Measurements from ENCODE around the gene PSD2. TPM values are rescaled to one million over a fixed set of nuclear protein-coding genes. Genes with fewer than 3 reads are reported as not detected.

The PSD2 gene
- total RNA-seq, 1 experiment from 2014 or later = 0.05 TPM

GRCh38 chr5:139839232-139839815 lies 43.7 kb downstream of the PSD2 start:
- DNase-seq (ENCODE audit: low read depth, low spot score) = no peak
- intact Hi-C loops (cut with micrococcal nuclease; ENCODE audit: unreplicated experiment) = no loop called here
- CTCF ChIA-PET = no interaction called here

GRCh38 chr5:139839918-139840317 lies 44.3 kb downstream of the PSD2 start:
- no peak for ATAC-seq
- intact Hi-C loops (cut with micrococcal nuclease; ENCODE audit: unreplicated experiment) (no loop called here), in situ Hi-C loops (cut with HindIII; ENCODE audit: low pct_unique_long_range_greater_than_20kb, low sequenced_read_pairs) (no loop called here)
- BruUV-seq (replicated peaks) = no TSS peak
- POLR2A ChIA-PET = interaction anchor here (0.5 kb wide), 1 partner anchor 96 kb away, joined by 8 read pairs; no protein-coding TSS in a partner anchor
- H3K36me3 ChIP-seq (ENCODE audit: control insufficient read depth, insufficient read depth, low read length) = no peaks in the 10 kb centered on the region
- CTCF ChIA-PET = interaction anchor here (0.7 kb wide), 1 partner anchor 27 kb away, joined by 4 read pairs; no protein-coding TSS in a partner anchor
- no peak for DNase-seq (ENCODE audit: low read depth, low spot score)
- no peak overlapping the region for H3K4me3 ChIP-seq (ENCODE audit: low read depth in 2 of 2, low read length in 2 of 2)
- no peaks in the 10 kb centered on the region for H3K9me3 ChIP-seq (ENCODE audit: control insufficient read depth, insufficient read depth, low read depth, low read length)
- H3K27me3 ChIP-seq (ENCODE audit: control insufficient read depth, insufficient read depth, low read length) = no peaks in the 10 kb centered on the region
- no peaks in the 10 kb centered on the region for H3K4me1 ChIP-seq (ENCODE audit: control insufficient read depth, insufficient read depth, low read length)
- no peak overlapping the region for H3K27ac ChIP-seq (ENCODE audit: low read length)
- no peak for TF ChIP-seq POLR2AphosphoS5 (IDR thresholded peaks at IDR 0.05; ENCODE audit: low read depth, low read length)
- no peak for TF ChIP-seq REST (IDR thresholded peaks at IDR 0.05; ENCODE audit: insufficient read depth in 1 of 2, low read depth in 2 of 2, low read length in 1 of 2)
- no peak for TF ChIP-seq TCF7L2 (IDR thresholded peaks at IDR 0.05; ENCODE audit: low read depth, low read length)
- TF ChIP-seq SIN3A (IDR thresholded peaks at IDR 0.05; ENCODE audit: borderline replicate concordance, insufficient read depth, low read depth, low read length) = no peak
- no peak for TF ChIP-seq CTCF (IDR thresholded peaks at IDR 0.05)

More at GRCh38 chr5:139839232-139839815, 43.7 kb downstream of the PSD2 start:
- H3K27me3 ChIP-seq (ENCODE audit: control insufficient read depth, insufficient read depth, low read length) = no peaks in the 10 kb centered on the region
- H3K4me1 ChIP-seq (ENCODE audit: control insufficient read depth, insufficient read depth, low read length) = no peaks in the 10 kb centered on the region
- no peak for ATAC-seq
- no peaks in the 10 kb centered on the region for H3K9me3 ChIP-seq (ENCODE audit: control insufficient read depth, insufficient read depth, low read depth, low read length)
- in situ Hi-C loops (cut with HindIII; ENCODE audit: low pct_unique_long_range_greater_than_20kb, low sequenced_read_pairs) = no loop called here
- no peaks in the 10 kb centered on the region for H3K36me3 ChIP-seq (ENCODE audit: control insufficient read depth, insufficient read depth, low read length)
- POLR2A ChIA-PET = interaction anchor here (0.5 kb wide), 2 partner anchors 97 to 340 kb away, joined by 3 to 8 read pairs; no protein-coding TSS in a partner anchor
- H3K4me3 ChIP-seq (ENCODE audit: low read depth in 2 of 2, low read length in 2 of 2) = no peak overlapping the region
- no peak overlapping the region for H3K27ac ChIP-seq (ENCODE audit: low read length)
- TF ChIP-seq POLR2AphosphoS5 (IDR thresholded peaks at IDR 0.05; ENCODE audit: low read depth, low read length) = no peak
- TF ChIP-seq REST (IDR thresholded peaks at IDR 0.05; ENCODE audit: insufficient read depth in 1 of 2, low read depth in 2 of 2, low read length in 1 of 2) = no peak
- TF ChIP-seq CTCF (IDR thresholded peaks at IDR 0.05) = no peak
- TF ChIP-seq SIN3A (IDR thresholded peaks at IDR 0.05; ENCODE audit: borderline replicate concordance, insufficient read depth, low read depth, low read length) = no peak
- TF ChIP-seq TCF7L2 (IDR thresholded peaks at IDR 0.05; ENCODE audit: low read depth, low read length) = no peak
- BruUV-seq (replicated peaks) = no TSS peak
